Stimulated activated CD8-positive, alpha-beta memory T cell treated with anti-CD3 and anti-CD28 coated beads, Interleukin-4, amount 100 ng/mL, for 48 hours (primary cell): ENCODE measurements around the gene LRRC66.

Source experiments
- DNase-seq: peaks from one replicate; pipeline ENCODE4 v3.0.0-alpha.2; 2020

Gene LRRC66

GRCh38 chr4:52012651-52013050 is 7.5 kb downstream of the LRRC66 start:
- DNase-seq: no peak

DNA sequence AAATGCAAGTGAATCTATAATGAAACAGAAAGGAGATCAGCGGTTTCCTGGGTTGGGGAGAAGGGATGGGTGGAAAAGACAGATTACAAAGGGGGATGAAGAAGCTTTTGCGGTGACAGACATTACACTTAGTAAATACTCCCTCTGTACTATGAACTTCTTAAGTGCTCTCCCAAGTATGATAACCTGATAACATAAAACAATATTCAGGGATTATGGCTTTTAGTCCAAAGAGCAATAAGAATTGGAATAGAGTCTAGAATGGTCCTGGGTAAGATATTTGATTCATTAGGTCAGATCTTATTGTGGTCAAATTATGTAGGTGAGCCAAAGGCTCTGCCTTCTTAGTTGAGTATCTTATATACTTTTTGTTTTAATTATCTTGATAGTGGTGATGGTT is 9.2 kb downstream of the LRRC66 start:
- no peak for DNase-seq

GRCh38 chr4:52006887-52007286 is 13.3 kb downstream of the LRRC66 start:
- DNase-seq: no peak

- DNase-seq: no peak
Measured at GRCh38 chr4:52005604-52006273, 14.4 kb downstream of the LRRC66 start.

DNA sequence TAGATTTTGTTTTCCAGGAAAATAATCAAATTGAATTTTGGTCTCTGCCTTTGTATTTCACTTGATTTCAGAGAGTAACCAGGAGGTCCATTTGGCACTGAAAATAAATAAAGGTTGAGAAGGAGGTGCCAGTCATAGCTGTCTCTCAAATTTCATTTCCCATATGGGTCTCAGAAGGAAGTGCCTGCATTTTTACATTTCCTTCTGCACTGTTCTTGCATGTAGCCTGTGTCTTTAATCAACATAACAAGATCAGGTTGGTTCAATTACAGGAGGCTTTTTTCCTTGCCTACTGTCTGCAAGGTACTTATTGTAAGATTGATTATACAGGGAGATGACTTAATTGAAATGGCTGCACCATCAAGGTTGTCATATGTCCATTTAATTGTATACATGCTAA is 15.7 kb downstream of the LRRC66 start:
- DNase-seq: no peak

DNA sequence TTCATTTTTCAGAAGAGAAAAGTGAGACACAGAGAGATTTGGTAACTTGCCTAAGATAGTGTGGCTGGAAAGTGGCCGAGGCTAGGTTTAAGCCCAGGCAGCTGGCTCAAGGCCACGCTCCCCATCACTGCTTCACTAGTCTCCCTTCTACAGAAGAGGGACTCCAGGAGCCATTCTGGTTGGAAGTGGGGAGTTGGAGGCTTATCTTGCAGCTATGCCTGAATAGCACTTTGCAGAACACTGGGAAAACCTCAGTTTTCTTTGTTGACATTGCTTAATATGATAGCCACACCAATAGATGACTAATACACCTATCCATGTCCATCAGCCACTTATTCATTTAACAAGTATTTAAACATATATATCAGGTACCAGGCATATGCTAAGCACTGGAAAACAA is 18.5 kb downstream of the LRRC66 start:
- DNase-seq: no peak

- DNase-seq: no peak
Measured at GRCh38 chr4:51999250-51999649, 20.9 kb downstream of the LRRC66 start.

DNA sequence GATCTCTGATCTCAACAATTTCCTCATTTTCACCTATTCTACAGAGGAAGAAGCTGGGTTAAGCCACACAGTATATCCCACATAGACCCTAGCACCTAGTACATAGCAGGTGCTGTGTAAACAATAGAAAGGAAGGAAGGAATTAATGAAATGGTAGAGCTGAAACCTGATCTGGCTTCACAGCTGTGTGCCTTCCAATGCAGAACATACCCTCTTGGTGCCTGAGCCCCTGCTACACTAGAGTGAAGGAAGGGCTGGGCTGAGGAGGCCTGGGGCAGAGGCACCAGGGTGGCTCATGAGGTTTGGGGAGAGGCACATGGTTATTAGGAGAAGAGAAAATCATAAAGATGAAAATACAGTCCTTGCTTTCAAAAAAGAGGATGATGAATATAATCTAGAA is 21.3 kb downstream of the LRRC66 start:
- DNase-seq: no peak

- DNase-seq: no peak
Measured at GRCh38 chr4:51997647-51998046, 22.5 kb downstream of the LRRC66 start.

DNA sequence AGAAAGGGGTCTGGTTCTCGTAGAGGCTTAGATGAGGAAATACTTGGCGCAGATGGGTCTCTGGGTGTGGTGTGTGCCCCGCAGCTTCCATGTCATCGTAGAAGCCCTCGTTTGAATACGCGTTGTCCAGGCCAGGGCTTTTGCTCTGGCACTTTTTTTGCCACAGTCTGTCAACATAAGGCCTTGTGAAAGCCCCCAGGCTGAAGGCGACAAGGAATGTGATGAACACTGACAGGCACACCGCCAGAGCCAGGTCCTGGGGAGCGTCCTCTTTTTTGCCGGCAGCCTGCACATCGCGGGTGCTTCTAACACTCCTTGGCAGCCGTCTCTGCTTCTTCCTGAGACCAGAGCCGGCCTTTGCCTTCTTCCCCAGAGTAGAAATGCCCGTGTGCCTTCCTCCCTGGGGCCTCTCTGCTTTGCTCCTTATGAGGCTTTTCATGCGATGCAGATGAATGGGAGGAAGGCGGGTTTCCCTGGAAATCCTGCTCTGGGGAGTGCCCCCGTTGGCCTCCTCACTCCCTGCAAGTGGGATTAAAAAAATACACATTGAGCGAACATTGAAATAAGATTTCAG is 24.4 kb downstream of the LRRC66 start:
- no peak for DNase-seq

DNA sequence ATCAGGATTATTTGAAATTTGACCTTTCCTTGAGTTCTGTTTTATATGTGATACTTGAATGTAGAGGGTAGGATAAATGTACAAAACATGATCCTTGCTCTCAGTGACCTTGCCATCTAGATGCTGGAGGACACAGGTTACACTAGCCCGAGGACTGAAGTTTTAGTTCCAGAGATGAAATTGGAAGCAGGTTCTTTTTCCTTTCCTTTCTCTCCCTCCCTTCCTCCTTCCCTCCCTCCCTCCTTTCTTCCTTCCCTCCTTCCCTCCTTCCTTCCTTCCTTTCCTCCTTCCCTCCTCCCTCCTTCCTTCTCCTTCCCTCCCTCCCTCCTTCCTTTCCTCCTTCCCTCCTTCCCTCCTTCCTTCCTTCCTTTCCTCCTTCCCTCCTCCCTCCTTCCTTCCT is 54.3 kb downstream of the LRRC66 start:
- no peak for DNase-seq

DNA sequence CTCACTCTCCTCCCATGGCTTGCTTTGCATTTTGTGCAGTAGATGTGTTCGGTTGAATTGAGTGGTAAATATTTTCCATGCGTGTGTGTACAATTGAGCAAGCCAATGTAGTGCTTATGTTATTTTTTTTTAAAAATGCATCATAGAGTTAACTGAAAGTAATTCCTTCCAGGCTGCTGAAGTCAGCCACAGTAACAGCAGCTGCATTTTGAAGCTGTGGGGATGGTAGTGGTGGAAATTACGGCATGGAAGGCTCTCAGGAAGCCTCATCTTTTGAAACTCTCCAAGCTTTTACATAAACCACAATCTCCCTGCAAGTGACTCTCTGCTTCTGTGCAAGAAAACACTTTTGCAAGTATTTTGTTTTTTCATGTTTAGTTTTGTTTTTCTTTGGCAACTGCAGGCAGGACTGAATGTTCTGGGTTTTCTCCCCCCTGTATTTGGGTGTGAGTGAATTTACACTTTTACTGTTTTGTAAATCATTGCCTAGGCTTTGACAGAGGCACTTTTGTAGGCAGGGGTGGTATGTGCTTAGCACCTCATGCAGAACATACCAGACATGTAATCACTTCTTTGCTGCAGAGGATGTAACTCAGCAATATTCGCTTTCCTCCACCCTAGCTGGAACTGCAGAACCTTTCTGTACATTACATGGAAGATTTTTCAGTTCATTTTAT is 56.2 kb downstream of the LRRC66 start:
- DNase-seq: no peak

GRCh38 chr4:51960486-51960885 is 59.7 kb downstream of the LRRC66 start:
- no peak for DNase-seq

- DNase-seq: no peak
Measured at GRCh38 chr4:51958199-51958968, 61.8 kb downstream of the LRRC66 start.
